Mesothelial cell of epicardium (in vitro differentiated cells): ENCODE data around the gene MAP3K8. TPM values are rescaled to one million over a fixed set of nuclear protein-coding genes. Genes with fewer than 3 reads are reported as not detected.
"Not testable (repeated sequence)": the region's sequence is repeated elsewhere in the genome, so short reads cannot be mapped to it uniquely, and the experiment has no call there.

ENCODE experiments used
- DNase-seq, 2 experiments: peaks; one replicate each; pipeline ENCODE4 v3.0.0; 2021; ENCODE audit warnings: low spot score in 2 of 2; ENCODE audit not compliant: unreplicated experiment in 2 of 2
- H3K27ac Mint-ChIP-seq: 2 replicates; pipeline ENCODE4 v1.8.0; 2021; ENCODE audit warnings: mixed read lengths
- H3K27me3 Mint-ChIP-seq: 2 replicates; pipeline ENCODE4 v1.8.0; 2021; ENCODE audit warnings: low read depth, mixed read lengths
- H3K36me3 Mint-ChIP-seq: 2 replicates; pipeline ENCODE4 v1.8.0; 2021; ENCODE audit warnings: mixed read lengths
- H3K4me1 Mint-ChIP-seq: 2 replicates; pipeline ENCODE4 v1.8.0; 2021; ENCODE audit warnings: mixed read lengths
- H3K4me3 Mint-ChIP-seq: 2 replicates; pipeline ENCODE4 v1.8.0; 2021; ENCODE audit warnings: mild to moderate bottlenecking, moderate library complexity, mixed read lengths
- H3K9me3 Mint-ChIP-seq: 2 replicates; pipeline ENCODE4 v1.8.0; 2021; ENCODE audit warnings: mixed read lengths
- total RNA-seq: library from RNA; stranded (reverse); gene quantifications from 3 replicates; pipeline ENCODE4 v1.2.1, GENCODE V29; 2021
- TF ChIP-seq, protein P1 (sequence below): fragments of 200-600 bp; sonication (generic); IDR thresholded peaks from one replicate; pipeline ENCODE4 v1.5.0; 2021; ENCODE audit warnings: antibody characterized with exemption; ENCODE audit not compliant: unreplicated experiment

Gene MAP3K8
- total RNA-seq, 1 donor from 2014 or later, result 25.0 TPM

DNA sequence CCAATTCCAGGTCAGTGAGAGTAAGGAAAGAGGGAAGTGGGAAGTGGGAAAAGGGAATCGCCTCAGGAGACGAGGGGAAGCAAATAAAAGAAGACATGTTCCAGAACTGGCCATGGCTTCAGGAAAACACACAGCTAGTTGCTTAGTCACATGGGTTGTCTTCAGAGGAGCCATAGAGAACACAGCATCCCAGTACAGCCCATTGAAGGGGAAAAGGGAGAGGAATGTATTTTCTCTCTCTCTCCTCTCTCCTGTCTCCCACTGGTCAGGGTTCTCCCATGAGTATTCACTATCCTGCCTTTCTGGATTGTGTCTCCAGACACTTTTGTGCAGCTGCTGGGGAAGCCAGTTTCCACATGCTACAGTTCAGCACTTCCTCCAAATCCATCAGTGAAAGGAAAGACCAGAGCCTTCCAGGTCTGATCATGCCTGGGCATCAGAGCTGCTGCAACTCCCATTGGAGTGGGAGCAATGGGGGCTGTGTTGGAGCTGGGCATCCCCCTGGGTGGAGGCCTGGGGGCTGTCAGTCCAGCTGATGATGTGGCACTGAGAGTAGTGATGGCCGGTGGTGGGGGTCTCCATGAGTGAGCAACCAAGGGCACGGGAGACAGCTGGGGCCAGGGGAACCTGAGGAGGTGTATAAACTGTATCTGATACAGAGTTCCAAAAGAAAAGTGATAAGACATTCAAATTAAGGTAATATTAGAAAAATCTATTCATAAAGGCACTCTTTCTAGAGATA lies 38.6 kb downstream of the MAP3K8 start:
- H3K4me3 Mint-ChIP-seq, result no peak overlapping the region
- no peak for DNase-seq

DNA sequence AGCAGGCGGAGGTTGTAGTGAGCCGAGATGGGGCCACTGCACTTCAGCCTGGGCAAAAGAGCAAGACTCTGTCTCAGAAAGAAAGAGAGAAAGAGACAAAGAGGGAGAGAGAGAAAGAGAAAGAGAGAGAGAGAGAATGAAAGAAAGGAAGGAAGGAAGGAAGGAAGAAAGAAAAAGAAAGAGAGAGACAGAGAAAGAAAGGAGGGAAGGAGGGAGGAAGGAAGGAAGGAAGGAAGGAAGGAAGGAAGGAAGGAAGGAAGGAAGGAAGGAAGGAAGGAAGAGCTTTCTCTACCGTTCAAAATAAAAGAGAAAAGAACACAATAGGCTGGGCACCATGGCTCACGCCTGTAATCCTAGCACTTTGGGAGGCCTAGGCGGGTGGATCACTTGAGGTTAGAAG lies 41.5 kb downstream of the MAP3K8 start:
- DNase-seq, H3K27me3 Mint-ChIP-seq, H3K4me3 Mint-ChIP-seq, H3K36me3 Mint-ChIP-seq, H3K9me3 Mint-ChIP-seq, H3K27ac Mint-ChIP-seq, H3K4me1 Mint-ChIP-seq: not testable (repeated sequence)

More for the DNA sequence above, 38.6 kb downstream of the MAP3K8 start:
- H3K36me3 Mint-ChIP-seq, result no peaks in the 10 kb centered on the region
- H3K4me1 Mint-ChIP-seq, result no peaks in the 10 kb centered on the region
- H3K27ac Mint-ChIP-seq, result no peak overlapping the region
- no peaks in the 10 kb centered on the region for H3K27me3 Mint-ChIP-seq
- H3K9me3 Mint-ChIP-seq, result no peaks in the 10 kb centered on the region
- TF ChIP-seq, protein P1, sequence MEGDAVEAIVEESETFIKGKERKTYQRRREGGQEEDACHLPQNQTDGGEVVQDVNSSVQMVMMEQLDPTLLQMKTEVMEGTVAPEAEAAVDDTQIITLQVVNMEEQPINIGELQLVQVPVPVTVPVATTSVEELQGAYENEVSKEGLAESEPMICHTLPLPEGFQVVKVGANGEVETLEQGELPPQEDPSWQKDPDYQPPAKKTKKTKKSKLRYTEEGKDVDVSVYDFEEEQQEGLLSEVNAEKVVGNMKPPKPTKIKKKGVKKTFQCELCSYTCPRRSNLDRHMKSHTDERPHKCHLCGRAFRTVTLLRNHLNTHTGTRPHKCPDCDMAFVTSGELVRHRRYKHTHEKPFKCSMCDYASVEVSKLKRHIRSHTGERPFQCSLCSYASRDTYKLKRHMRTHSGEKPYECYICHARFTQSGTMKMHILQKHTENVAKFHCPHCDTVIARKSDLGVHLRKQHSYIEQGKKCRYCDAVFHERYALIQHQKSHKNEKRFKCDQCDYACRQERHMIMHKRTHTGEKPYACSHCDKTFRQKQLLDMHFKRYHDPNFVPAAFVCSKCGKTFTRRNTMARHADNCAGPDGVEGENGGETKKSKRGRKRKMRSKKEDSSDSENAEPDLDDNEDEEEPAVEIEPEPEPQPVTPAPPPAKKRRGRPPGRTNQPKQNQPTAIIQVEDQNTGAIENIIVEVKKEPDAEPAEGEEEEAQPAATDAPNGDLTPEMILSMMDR, result no peak

DNA sequence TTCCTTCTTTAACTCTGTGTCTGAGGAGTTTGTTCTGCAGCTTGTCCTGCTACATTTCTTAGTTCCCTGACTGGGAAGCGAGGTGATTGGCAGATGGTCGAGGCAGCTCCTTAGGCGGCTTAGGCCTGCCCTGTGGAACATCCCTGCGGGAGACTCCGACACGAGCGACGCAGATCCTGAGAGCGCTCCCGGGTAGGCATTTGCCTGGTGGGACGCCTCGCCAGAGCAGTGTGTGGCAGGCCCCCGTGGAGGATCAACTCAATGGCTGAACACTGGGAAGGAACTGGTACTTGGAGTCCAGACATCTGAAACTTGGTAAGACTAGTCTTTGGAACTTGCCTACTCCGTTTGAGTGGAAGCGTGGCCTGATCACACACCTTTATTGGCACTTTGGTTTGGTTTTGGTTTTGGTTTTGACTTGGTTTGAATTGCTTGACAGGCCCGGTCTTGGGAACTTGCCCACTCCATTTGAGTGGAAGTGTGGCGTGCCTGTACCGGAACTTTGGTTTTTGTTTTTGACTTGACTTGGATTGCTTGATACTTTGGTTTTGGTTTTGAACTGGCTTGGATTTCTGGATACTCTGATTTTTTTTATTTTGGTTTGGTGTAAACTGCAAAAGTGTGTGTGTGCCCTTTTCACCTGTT lies 42.6 kb downstream of the MAP3K8 start:
- DNase-seq, result no peak
- TF ChIP-seq, protein P1, result no peak
- Mint-ChIP-seq H3K27ac (no peak overlapping the region), H3K4me3 (no peak overlapping the region), H3K36me3 (no peaks in the 10 kb centered on the region), H3K4me1 (no peaks in the 10 kb centered on the region), H3K9me3 (peaks cover 7% of the 10 kb centered on the region), H3K27me3 (no peaks in the 10 kb centered on the region)

DNA sequence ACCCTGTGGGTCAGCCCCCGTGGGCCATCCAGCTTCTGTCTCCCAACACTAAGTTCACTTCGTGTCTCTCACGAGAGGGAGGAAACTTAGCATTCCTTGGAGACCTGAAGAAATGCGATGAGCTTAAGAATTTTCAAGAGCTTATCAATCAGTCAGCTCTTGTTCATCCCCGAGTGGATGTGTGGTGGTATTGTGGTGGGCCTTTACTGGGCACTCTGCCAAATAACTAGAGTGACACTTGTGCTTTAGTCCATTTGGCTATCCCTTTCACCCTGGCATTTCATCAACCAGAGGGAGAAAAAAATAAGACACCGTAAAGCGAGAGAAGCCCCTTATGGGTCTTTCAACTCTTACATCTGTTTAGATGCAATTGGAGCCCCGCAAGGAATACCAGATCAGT lies 45.5 kb downstream of the MAP3K8 start:
- H3K27me3 Mint-ChIP-seq, H3K4me3 Mint-ChIP-seq, H3K36me3 Mint-ChIP-seq, H3K27ac Mint-ChIP-seq, DNase-seq, H3K4me1 Mint-ChIP-seq: not testable (repeated sequence)
- H3K9me3 Mint-ChIP-seq, result peaks cover 14% of the 10 kb centered on the region

DNA sequence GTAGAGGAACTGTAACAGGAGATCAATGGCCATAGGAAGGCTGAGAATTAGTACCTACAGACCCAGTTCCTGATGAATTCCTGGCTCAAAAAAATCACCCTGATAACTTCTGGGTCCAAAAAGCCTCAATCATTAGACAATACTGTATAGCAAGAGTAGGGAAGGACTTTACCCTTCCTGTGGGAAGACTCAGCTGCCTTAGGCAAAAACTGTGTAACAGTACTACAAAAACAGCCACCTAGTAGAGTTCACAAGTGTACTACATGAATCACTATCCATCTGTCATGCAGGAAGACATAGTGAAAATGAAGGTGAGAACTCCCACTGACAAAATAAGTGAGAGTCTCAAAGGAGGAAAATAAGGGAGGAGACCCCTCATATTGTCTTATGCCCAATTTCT lies 47.6 kb downstream of the MAP3K8 start:
- TF ChIP-seq, protein P1, result no peak
- no peak overlapping the region for H3K27ac Mint-ChIP-seq
- peaks cover 3% of the 10 kb centered on the region for H3K36me3 Mint-ChIP-seq
- H3K27me3 Mint-ChIP-seq, result no peaks in the 10 kb centered on the region
- peaks cover 14% of the 10 kb centered on the region for H3K9me3 Mint-ChIP-seq
- H3K4me1 Mint-ChIP-seq, result no peaks in the 10 kb centered on the region
- no peak overlapping the region for H3K4me3 Mint-ChIP-seq
- no peak for DNase-seq

DNA sequence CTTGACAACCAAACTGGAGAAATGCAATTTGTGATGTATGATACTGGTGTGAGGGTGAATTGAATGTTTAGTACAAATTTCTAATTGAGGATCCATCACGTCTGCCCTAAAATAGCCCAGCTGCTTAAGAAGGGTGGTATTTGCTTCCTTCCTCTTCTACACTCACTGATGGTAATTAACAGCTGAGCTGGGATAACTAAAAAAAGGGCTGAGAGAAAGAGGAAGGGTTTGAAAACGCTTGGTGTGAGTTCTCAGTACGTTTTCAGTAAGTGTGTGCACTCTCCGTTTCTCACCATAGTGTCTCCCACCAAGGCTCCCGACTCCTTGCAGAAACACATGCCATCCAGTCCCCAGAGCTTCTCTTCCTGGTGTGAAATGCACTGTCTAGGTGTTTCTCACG lies 54.3 kb downstream of the MAP3K8 start:
- H3K27ac Mint-ChIP-seq, result no peak overlapping the region
- no peak overlapping the region for H3K4me3 Mint-ChIP-seq
- TF ChIP-seq, protein P1, result no peak

More for the DNA sequence above, 54.3 kb downstream of the MAP3K8 start:
- Mint-ChIP-seq H3K36me3 (peaks cover 3% of the 10 kb centered on the region), H3K27me3 (peaks cover 4% of the 10 kb centered on the region), H3K9me3 (no peaks in the 10 kb centered on the region), H3K4me1 (no peaks in the 10 kb centered on the region)
- no peak for DNase-seq
